Measurements from ENCODE around the gene RBFOX1.

DNA sequence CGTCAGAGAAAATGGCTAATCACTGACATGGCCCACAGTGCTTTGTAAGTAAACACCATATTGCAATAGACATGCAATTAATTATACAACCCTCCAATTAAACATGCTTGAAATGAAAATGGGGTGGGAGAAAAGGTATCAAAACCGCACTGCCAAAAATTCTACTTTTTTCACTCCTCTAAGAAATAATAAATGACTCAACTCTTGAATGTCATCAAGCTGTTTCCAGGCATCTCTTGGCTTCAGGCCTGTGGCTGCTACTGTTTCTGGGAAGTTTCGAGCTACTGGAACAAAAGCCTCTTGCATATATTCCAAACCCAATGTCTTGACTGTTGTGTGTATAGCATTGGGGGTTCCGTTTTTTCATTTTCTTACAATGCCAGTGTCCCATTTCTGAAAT, 412.6 kb downstream of the RBFOX1 start:
- TF ChIP-seq, protein P1, sequence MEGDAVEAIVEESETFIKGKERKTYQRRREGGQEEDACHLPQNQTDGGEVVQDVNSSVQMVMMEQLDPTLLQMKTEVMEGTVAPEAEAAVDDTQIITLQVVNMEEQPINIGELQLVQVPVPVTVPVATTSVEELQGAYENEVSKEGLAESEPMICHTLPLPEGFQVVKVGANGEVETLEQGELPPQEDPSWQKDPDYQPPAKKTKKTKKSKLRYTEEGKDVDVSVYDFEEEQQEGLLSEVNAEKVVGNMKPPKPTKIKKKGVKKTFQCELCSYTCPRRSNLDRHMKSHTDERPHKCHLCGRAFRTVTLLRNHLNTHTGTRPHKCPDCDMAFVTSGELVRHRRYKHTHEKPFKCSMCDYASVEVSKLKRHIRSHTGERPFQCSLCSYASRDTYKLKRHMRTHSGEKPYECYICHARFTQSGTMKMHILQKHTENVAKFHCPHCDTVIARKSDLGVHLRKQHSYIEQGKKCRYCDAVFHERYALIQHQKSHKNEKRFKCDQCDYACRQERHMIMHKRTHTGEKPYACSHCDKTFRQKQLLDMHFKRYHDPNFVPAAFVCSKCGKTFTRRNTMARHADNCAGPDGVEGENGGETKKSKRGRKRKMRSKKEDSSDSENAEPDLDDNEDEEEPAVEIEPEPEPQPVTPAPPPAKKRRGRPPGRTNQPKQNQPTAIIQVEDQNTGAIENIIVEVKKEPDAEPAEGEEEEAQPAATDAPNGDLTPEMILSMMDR (IDR thresholded peaks at IDR 0.05) = no peak
- TF ChIP-seq POLR2A (IDR thresholded peaks at IDR 0.05) = no peak
